GM21526 (cell line): ENCODE results near the gene HSP90B1.

Experiments
- ATAC-seq: cut with Tn5 transposase; IDR thresholded peaks from one replicate; pipeline ENCODE4 v1.9.1; 2021; ENCODE audit warnings: moderate library complexity; ENCODE audit not compliant: unreplicated experiment, low FRiP score

The HSP90B1 gene

GRCh38 chr12:103966736-103967135 lies 36.5 kb downstream of the HSP90B1 start:
- ATAC-seq = no peak

GRCh38 chr12:103969391-103969790 lies 39.2 kb downstream of the HSP90B1 start:
- no peak for ATAC-seq

GRCh38 chr12:103973909-103974308 lies 43.7 kb downstream of the HSP90B1 start:
- no peak for ATAC-seq

- no peak for ATAC-seq
Measured at GRCh38 chr12:103975368-103975767, 45.2 kb downstream of the HSP90B1 start.

GRCh38 chr12:103978384-103978982 lies 48.3 kb downstream of the HSP90B1 start:
- ATAC-seq = no peak

- no peak for ATAC-seq
Measured at GRCh38 chr12:103986829-103987228, 56.6 kb downstream of the HSP90B1 start.

GRCh38 chr12:103994235-103994634 lies 64.0 kb downstream of the HSP90B1 start:
- ATAC-seq = no peak

- no peak for ATAC-seq
Measured at GRCh38 chr12:103996595-103996994, 66.4 kb downstream of the HSP90B1 start.

- no peak for ATAC-seq
Measured at GRCh38 chr12:103997286-103997900, 67.2 kb downstream of the HSP90B1 start.
